Measurements from ENCODE around the gene FBXO42.
"Not testable (repeated sequence)": the region's sequence is repeated elsewhere in the genome, so short reads cannot be mapped to it uniquely, and the experiment has no call there.

Gene FBXO42

DNA sequence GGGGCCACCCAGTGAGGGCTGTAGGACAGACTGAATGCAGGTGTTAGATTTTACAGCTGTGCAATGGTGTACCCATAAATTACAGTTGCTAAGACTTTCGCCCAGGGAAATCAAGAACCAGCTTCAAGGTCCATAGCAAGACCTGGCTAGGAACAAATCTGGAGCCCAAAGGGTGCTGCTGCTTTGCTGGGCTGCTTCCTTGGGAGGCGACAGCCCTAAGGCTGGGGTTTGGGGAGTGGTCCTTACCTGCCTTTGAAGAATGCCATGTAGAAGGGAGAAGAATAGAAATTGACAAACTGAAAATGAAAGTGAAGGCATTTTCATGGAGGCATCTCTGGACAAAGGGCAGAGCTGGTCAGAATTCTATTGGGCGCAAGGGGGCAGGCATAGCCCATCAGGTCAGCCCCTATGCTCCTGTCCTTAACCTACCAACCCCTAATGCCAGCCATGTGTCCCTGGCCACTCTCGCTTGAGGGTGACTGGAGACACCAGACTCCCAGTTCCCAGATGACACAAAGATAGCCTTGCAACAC is 132.2 kb downstream of the FBXO42 start:
- DNase-seq (ENCODE audit: low read depth in 2 of 2) = no peak

DNA sequence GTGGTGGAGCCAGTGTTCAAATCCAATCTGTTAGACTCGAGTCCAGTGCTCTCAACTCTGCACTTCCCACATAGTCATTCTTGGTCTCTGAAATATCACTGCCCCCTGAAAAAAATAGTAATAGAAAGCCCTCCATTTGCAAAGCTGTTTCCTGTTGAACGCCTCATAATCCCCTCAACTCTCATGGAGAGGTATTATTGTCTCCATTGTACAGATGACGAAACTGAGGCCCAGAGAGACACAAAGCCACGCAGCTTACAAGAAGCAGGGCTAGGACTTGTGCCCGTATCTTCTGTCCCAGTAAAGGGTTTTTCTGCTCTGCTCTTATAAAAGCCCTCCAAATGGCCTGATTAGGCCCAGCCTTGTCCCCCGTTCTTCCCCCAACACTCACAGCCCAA is 133.6 kb downstream of the FBXO42 start:
- DNase-seq (ENCODE audit: low read depth in 2 of 2) = no peak

DNA sequence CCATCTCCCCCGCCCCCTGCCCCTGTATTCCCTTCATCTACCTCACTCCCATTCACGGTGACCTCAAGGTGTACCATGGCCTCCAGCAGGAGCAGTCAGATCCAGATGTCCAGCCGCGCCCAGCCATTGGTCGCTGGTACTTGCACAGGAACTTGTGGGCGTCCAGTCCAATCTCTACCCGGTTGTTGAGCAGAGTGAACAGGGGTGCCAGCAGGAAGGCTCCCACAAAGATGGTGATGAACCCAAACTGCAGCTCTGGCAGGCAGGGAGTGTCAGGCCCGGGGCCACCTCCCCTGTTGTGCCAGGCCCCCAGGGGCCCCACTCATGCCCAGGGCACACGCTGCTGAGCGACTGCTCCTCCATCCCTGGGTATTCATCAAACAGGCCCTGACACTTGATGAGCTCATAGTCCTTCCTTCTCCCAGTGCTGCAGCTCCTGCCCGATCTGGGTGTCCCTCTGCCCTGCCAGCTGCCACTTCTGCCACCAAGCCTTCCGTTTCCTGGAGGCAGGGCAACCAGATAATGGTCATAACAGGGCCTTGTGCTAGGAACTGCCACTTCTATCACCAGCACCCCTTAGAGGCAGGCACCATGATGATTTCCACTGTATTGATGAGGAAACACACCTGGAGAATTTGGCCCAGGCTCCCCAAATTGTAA is 134.1 kb downstream of the FBXO42 start:
- DNase-seq (ENCODE audit: low read depth in 2 of 2) = no peak

DNA sequence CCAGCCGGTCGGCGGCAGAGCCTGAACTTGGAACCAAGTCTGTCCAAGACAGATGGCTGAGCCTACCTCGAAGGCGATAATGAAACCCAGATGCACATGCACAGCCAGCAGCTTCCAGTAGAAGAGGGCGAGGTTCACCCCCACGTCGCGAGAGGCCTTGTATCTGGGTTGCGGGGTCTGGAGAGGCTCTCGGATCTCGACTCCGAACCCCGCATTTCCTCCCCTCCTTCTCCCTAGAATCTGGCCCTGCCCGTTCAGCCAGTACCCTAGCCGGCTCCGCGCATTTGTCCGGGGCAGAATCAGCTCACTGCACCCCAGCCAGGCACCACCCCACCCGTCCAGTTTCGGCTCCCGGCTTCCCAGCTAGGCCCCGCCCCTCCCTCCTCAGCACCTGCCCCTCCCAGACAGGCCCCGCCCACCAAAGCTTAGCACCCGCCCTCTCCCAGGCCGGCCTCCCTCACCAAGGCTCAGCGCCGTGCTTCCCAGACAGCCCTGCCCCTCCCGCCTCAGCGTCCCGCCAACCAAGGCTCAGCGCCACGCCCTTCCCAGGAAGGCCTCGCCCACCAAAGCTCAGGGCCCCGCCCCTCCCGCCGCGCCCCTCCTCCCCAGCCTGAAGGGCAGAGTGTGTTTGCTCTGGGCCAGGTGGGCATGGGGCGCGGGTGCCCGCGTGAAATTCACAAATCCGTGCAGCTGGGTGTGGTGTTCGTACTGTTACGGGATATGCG is 135.1 kb downstream of the FBXO42 start:
- DNase-seq (ENCODE audit: low read depth in 2 of 2) = peak; percentile 88

DNA sequence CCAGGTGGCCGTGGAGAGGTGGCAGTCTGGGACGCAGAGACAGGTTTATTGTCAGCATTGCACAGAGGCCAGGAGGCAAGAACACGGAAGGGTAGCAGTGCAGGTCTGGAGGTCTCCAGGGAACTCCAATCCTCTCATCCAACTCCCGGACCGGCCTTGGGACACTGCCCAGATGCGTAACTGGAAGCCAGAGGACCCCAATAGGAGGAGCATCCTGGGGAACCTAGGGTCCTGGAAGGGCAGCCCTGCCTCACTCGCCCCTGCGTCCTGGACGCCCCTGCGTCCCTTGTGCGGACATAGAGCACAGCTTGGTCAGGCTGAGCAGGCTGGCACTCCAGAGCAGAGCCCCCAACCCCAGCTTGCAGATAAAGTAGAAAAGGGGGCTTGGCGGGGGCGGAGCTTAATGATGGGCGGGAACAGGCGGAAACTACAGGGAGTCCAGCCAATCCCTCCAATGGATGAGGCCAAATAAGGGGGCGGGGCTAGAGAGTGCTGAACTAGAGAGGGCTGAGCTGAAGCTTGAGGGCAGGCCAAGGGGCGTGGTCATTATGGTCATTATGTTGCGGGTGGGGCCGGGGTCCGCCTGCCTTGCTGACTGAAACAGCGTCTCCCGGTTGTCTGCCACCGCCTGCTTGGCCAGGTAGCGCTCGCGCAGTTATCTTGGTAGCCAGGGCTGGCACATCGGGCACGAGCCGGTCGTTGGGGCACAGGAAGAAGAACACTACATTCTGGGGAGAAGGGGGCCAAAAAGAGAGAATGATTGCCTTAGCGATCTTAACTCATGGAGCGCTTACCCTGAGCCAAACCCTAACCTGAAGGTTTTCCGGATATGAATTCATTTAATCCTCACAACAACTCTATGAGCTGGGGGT is 136.2 kb downstream of the FBXO42 start:
- DNase-seq (ENCODE audit: low read depth in 2 of 2) = no peak

DNA sequence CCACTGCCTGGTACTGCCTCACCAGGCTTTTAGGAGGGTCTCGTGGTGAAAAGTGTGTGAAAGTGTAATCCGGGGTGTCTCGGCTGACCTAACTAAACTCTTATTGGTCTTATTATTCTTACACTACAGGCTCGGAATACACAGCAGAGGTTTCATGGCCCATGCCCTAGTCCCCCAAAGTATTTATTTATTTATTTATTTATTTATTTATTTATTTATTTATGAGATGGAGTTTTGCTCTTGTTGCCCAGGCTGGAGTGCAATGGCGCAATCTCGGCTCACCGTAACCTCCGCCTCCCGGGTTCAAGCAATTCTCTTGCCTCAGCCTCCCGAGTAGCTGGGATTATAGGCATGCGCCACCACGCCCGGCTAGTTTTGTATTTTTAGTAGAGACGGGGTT is 137.0 kb downstream of the FBXO42 start:
- DNase-seq (ENCODE audit: low read depth in 2 of 2) = not testable (repeated sequence)

DNA sequence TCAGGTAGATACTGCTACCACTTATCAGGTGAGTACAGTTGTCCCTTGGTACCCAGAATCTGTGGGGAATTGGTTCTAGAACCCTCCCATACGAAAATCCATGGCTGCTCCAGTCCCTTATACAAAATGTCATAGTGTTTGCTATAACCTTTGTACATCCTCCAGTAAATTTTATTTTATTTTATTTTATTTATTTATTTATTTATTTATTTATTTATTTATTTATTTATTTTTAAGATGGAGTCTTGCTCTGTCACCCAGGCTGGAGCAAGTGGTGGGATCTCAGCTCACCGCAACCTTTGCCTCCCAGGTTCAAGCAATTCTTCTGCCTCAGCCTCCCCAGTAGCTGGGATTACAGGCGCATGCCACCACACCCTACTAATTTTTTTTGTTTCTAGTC is 138.7 kb downstream of the FBXO42 start:
- not testable (repeated sequence) for DNase-seq (ENCODE audit: low read depth in 2 of 2)

DNA sequence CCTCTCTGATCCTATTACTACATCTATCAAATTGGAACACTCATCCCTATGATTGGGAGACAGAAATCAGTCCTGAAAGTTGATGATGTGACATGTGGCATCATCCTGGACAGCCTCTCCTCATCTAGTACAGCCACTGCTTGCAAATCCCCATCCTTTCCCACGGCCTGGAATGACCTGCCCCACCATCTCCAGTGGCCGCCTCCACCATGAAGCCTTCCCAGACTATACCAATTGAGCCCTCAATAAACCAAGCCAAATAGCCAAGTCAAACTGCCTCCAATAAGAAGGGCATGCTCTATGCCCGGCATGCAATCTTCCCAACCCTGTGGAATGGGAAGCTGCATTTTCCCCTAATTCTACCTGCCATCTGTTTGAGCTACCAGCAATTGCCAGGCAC is 139.3 kb downstream of the FBXO42 start:
- no peak for DNase-seq (ENCODE audit: low read depth in 2 of 2)

DNA sequence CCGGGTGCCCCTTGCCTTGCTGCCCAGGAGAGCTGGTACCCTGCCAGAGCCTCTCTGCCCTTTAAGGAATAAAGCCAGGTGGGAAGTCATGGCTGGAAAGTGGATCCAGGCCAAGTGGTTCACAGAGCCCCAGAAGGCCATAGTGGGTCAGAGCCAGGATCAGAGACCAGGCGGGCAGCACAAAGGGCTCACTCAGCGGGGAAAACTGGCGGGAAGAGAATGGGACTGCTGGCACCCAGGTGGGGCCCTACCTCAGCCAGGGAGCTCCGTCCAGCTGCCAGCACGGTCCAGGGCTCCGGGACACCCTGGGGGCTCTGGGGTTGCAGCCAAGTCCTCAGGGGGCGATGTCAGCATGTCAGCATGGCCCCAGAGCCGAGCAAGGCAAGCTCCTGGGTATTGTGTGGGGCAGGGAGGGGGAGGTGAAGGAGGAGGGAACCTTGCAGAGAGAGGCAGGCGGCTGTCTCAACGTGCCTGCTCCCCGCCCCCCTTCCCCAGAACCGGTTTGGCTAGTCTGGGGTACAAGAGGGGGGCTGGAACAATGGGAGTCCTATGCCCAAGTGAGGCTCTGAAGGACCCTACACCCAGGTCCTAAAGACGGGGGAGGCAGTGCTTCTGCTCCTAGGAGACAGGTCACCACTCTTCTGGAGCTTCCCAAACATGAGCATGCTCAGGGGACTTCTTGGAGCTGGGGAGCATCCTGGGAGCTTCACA is 139.9 kb downstream of the FBXO42 start, which contains the start of gene ARHGEF19:
TSS of gene ARHGEF19 (minus strand) at position 402 of the 711 bp plus-strand sequence. CDS start 3,598 bp downstream, outside the sequence.
- no peak for DNase-seq (ENCODE audit: low read depth in 2 of 2)

DNA sequence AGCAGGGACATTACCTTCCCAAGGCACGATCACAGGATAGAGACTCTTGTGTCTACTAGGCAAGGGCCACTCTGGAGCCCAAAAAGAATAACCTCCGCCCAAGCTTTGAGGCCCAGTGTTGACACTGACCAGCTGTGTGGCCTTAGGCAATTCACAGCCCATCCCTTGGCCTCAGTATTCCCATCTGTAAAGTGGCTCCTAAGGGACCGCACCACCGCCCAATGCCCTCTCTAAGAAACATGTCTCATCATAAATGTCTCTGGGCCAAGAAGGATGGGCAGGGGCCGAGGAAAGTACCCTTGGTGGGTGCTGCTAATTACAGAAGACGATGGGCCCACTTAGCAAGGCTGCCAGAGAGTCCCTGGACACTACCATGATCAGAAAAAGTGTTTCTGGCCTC is 140.5 kb downstream of the FBXO42 start:
- DNase-seq (ENCODE audit: low read depth in 2 of 2) = no peak

DNA sequence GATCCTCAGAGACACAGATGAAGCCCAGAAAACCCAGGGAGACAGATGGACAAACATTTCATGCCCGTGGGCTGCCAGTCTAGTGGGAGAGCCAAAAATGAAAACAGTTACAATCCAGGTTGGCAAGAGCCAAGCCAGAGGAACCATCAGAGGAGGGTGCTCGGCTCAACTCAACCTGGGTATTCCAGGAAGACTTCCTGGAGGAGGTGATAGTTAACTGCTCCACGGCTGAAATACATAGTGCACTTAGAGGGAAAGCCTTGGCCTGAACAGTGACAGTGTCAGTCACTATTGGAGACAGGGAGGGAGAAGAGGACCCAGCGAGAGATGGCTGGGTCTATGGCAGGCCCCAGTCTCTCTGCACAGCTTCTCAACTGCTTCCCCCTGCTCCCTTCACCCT is 141.7 kb downstream of the FBXO42 start:
- DNase-seq (ENCODE audit: low read depth in 2 of 2) = no peak

DNA sequence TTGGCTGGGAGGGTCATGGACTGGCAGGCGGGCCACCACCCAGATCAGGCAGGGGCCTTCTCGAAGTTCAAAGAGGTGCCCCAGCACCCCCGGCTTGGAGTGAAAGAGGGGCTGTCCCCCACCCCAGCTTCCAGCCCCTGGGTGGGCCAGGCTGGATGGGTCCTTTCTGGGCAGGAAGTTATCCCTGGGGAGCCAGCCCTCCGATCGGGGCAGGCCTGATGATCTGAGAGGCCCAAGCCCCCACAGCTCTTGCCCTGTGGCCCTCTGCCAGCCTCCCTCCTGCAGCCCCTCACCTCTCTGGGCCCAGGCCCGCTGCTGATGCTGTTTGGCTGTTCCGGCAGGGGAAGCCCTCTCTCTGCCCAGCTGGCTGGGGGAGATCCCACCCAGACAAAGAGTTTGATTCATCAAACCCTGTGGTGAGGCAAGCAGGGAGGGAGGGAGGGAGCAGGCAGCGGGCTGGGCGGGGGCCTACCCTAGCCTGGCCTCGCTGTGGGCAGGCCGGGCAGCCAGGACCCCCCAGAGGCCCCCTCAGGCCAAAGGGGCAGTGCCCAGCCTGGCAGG is 142.4 kb downstream of the FBXO42 start:
- no peak for DNase-seq (ENCODE audit: low read depth in 2 of 2)

DNA sequence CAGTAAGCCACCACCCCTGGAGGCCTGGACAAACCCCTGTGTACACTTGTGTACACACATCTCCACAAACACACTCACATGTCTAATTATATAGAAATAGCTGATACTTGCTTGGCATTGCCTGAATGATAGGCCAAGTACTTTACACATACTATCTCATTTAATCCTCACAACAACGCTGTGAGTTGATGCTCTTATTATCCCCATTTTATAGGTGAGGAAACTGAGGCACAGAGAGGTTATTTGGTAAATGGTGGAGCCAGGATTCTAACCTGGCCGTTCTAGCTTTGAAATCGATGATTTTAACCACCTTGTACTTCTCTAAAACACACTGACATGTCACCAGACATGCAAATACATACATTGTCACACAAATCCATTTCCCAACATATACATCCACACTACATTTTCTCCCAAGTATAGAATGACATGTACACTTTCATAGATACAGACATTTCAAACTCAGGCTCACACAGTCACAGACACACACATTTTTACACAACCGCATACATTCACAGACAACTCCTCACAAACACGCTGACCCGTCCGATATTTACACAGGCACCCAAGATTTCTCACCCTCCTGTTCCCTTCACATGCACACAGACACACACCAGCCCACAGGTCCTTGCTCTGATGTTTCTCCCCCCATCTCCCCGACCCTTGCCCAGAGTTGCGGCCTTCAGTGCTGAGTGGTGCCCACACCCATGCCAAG is 143.0 kb downstream of the FBXO42 start:
- no peak for DNase-seq (ENCODE audit: low read depth in 2 of 2)

DNA sequence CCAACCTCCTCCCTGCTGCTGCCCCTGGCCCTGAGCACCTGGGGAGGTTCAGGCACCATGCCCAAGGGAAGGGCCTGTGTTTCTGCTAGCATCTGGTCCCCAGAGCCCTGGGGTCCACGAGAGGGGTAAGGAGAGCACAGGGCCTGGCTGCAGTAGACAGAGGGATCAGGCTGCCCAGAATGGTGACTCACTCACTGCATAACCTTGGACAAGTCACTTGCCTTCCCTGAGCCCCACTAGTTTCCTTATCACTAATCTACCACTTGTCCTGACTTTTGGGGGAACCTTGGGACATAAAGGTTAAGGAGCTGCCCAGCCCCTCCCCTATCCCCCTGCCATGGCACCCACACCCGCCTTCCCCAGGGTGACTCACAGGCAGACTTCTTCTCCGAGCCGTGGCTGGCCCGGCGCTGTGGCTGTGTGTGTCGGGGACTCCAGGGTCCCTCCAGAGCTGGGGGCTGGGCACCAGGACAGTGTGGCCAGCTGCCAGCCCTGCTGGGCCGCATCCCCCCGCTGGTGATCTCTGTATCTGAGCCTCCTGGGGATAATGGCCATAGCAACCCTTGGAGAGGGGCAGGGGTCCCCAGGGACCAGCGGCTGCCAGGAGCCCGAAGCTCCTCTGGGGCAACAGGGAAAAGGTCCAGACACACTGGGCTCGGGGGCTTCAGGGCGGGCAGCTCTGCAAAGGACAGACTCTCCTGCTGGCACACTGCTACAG is 143.9 kb downstream of the FBXO42 start:
- no peak for DNase-seq (ENCODE audit: low read depth in 2 of 2)

DNA sequence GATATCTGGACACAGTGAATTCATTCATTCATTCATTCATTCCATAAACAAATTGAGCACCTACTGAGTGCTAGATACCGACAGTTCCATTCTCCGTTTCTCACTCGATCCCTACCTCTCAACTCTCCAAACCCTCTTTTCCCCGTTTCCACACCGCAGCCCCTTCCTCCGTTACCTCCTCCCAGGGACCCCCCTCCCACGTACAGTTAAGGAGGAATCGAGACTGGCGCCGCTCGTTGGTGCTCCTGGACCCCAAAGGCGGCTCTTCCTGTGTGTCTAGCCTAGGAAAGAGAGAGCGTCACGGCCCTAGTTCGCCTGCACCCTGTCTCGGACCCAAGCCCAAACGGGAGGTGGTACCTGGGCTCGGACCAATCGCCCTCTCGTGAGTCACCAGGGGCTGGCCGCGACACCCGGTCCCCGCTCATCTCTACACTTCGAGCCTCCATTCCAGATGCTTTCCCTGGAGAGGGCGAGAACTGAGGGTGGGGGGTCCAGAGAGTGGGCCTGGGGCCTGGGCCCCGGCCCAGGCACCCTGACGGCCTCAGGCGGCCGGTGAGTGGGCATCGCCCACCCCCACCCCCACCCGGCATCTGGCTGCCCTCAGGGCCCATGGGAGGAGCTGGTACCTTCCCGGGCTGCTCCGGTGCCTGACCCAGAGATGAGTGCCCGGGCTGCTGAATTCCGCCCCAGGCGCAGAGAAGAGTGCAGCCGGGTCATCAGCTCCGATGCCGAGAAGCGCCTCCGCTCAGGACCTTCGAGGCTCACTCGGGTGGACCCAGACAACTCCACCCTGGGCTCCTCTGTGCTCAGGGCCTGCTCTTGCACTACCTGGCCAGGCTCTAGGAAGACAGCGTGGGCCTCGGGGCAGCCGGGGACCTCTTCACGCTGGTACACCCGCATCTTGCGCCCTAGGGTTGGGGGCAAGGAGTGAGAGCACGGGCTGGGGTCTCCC is 144.7 kb downstream of the FBXO42 start:
- DNase-seq (ENCODE audit: low read depth in 2 of 2) = no peak

DNA sequence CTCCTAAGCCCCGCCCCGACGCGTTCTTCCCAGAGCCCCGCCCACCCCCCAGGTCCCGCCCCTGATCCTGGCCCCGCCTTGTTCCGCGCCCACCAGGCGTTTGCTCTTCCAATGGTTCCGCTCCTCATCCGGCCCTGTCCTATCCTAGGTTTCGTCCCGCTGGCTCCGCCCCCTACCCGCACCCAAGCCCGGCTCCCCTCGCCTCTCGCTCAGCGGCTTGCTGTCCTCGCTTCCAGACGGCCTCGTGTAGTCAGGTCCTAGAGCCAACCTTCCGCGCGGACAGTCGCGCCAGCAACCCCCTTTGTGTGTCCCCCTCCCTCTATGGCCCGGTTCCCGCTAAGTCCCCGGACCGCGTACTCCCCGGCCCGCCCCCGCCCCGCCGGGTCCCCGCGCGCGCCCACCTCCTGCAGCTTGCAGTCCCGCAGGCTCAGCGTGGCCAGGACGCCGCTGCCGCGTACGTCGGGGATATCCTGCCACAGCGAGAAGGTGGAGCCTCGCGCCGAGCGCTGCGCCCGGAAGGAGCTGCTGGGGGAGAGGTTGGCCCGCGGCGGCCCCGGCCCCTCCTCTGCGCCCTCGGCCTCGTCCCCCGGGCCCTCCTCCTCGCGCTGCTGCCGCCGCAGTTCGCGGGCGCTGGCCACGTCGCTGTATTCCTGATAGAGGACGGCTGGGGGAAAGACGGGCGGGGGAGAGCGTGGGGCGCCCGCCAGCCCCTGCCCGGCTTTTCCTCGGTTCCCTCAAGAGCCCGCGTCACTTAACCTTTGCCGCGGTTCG is 145.5 kb downstream of the FBXO42 start:
- peak; percentile 83 to 86 for DNase-seq (ENCODE audit: low read depth in 2 of 2)

DNA sequence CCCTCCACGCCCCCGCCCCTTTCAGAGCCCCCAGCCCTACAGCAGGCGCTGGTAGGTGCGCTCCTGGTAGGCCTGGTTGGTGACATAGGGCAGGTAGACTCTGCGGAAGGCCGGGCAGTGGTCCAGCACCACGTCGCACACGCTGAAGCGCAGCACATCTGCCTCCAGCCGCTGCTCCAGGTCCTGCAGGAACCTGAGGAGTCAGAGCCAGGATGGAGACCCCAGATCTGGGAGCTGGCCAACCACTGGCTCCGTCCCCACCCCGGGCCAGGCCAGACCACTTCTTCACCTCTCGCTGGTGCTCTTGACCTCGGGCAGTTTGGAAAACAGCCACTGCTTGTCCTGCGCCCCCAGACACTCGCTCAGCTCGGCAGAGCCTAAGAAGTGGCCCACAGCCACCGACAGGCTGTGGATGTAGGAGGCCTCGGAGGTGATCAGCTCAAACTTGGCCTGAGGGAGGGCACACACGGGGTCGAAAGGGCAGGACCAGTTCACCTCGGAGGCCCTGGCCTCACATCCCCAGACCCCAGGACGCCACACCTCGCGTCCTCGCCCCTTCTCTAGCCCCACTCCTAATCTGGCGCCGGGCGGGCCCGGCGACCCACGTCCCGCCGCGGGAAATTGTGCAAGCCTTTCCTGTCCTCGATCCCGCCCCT is 146.3 kb downstream of the FBXO42 start:
- no peak for DNase-seq (ENCODE audit: low read depth in 2 of 2)

DNA sequence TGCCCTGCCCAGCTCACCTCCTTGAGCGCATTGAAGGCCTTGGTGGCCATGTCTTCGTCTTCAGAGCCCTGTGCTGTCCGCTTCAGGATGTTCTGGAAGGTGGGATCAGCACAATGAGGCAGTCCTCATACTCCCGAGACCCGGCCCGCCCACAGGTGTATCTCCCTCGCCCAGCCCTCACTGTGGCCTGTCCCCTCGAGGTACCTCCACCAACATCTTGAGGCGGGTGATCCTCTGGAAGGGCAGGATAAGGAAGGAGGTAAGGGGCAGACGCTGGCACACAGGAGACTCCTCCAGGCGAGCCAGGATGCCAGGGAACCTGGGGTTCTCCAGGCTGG is 147.0 kb downstream of the FBXO42 start:
- no peak for DNase-seq (ENCODE audit: low read depth in 2 of 2)

Data from stimulated activated CD4-positive, alpha-beta T cell treated with anti-CD3 and anti-CD28 coated beads, Interleukin-1b, Interleukin-23, amount 100 ng/mL, for 1 hour (primary cell).